SKM-1 treated with dmso at 0.1 percent for 144 hours (cell line): Measurements from ENCODE around the gene IMPA2.
A peak's percentile ranks its signal among the peaks of the same experiment; 100 is the strongest.

Source experiments
- DNase-seq: peaks from one replicate; lab custom pipeline; 2025; ENCODE audit not compliant: unreplicated experiment; lab: John Stamatoyannopoulos, UW

Gene IMPA2

GRCh38 chr18:11987527-11987926, 6.2 kb downstream of the IMPA2 start:
- DNase-seq: peak; percentile 27

- DNase-seq: no peak
Measured at GRCh38 chr18:11989174-11989573, 7.9 kb downstream of the IMPA2 start.

GRCh38 chr18:11989966-11990380, 8.7 kb downstream of the IMPA2 start:
- DNase-seq: no peak

GRCh38 chr18:11990539-11990938, 9.2 kb downstream of the IMPA2 start:
- DNase-seq: no peak

- no peak for DNase-seq
Measured at GRCh38 chr18:11991021-11991795, 9.9 kb downstream of the IMPA2 start.

GRCh38 chr18:11992096-11992790, 10.9 kb downstream of the IMPA2 start:
- DNase-seq: no peak

GRCh38 chr18:11993264-11993916, 12.1 kb downstream of the IMPA2 start:
- DNase-seq: no peak

- no peak for DNase-seq
Measured at GRCh38 chr18:11994336-11994702, 13.0 kb downstream of the IMPA2 start.

- no peak for DNase-seq
Measured at GRCh38 chr18:11994703-11995444, 13.6 kb downstream of the IMPA2 start.

- peak; percentile 70 for DNase-seq
Measured at GRCh38 chr18:11995445-11996189, 14.3 kb downstream of the IMPA2 start.

- no peak for DNase-seq
Measured at GRCh38 chr18:11996190-11996754, 15.0 kb downstream of the IMPA2 start.

- no peak for DNase-seq
Measured at GRCh38 chr18:11996907-11997306, 15.6 kb downstream of the IMPA2 start.

GRCh38 chr18:11997466-11997865, 16.2 kb downstream of the IMPA2 start:
- no peak for DNase-seq

- no peak for DNase-seq
Measured at GRCh38 chr18:11998193-11998592, 16.9 kb downstream of the IMPA2 start.

- DNase-seq: no peak
Measured at GRCh38 chr18:11999429-11999828, 18.1 kb downstream of the IMPA2 start.

- no peak for DNase-seq
Measured at GRCh38 chr18:12000072-12000659, 18.9 kb downstream of the IMPA2 start.

GRCh38 chr18:12001421-12001820, 20.1 kb downstream of the IMPA2 start:
- no peak for DNase-seq

- no peak for DNase-seq
Measured at GRCh38 chr18:12003894-12004293, 22.6 kb downstream of the IMPA2 start.

- no peak for DNase-seq
Measured at GRCh38 chr18:12005538-12006487, 24.5 kb downstream of the IMPA2 start.
